D721Med (cell line): Measurements from ENCODE around the gene LUZP1.

Experiments used
- DNase-seq: peaks from one replicate; pipeline ENCODE4 v3.0.0; 2011; ENCODE audit warnings: low spot score; ENCODE audit not compliant: insufficient read length
- FAIRE-seq: peaks from 2 replicates; lab custom pipeline; 2011; peaks lifted over from hg19 to GRCh38; lab: Jason Lieb, UNC
- TF ChIP-seq, protein P1 (sequence below): IDR thresholded peaks from 2 replicates; pipeline ENCODE4 v1.5.1; 2012; ENCODE audit warnings: mild to moderate bottlenecking, control low read depth; ENCODE audit not compliant: insufficient read depth; ENCODE audit errors: missing control alignments

The LUZP1 gene

DNA sequence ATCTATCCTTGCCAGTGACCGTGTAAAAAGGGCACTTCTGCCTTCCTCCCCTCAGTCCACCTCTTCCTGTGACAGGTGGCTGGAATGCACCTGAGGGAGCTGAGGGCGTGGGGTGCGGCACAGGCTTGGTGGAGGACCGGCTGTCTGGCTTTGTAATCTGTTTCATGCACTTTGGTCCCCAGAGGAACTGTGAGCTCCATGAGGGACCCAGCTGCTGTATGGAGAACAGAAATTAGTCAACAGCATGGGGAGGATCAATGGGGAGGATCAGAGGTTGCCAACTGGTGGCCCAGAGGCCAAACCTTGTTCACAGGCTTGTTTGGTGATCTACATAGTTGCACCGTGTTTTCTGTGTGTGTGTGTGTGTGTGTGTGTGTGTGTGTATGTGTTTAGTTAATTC lies 19.0 kb upstream of the LUZP1 start:
- DNase-seq (no peak), FAIRE-seq (no peak)
- TF ChIP-seq, protein P1, sequence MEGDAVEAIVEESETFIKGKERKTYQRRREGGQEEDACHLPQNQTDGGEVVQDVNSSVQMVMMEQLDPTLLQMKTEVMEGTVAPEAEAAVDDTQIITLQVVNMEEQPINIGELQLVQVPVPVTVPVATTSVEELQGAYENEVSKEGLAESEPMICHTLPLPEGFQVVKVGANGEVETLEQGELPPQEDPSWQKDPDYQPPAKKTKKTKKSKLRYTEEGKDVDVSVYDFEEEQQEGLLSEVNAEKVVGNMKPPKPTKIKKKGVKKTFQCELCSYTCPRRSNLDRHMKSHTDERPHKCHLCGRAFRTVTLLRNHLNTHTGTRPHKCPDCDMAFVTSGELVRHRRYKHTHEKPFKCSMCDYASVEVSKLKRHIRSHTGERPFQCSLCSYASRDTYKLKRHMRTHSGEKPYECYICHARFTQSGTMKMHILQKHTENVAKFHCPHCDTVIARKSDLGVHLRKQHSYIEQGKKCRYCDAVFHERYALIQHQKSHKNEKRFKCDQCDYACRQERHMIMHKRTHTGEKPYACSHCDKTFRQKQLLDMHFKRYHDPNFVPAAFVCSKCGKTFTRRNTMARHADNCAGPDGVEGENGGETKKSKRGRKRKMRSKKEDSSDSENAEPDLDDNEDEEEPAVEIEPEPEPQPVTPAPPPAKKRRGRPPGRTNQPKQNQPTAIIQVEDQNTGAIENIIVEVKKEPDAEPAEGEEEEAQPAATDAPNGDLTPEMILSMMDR: no peak

DNA sequence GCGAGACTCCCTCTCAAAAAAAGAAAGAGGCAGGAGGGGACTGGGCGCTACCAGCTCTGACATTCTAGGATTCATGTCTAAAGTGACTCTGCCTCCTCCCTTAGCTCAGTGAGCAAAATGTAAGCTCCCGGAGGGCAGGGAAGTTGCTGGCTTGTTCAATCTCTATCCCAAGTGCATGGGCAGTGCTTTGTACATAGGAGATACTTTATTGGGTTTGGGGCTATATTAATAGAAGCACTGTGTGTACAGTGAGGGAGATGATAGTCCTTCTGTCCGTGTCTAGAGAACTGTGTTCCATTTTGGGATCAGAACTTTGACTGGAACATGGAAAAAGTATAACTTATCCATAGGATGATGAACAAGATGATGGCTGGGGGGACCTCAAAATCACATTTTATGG lies 16.7 kb upstream of the LUZP1 start:
- FAIRE-seq (no peak), DNase-seq (no peak)
- TF ChIP-seq, protein P1: no peak

DNA sequence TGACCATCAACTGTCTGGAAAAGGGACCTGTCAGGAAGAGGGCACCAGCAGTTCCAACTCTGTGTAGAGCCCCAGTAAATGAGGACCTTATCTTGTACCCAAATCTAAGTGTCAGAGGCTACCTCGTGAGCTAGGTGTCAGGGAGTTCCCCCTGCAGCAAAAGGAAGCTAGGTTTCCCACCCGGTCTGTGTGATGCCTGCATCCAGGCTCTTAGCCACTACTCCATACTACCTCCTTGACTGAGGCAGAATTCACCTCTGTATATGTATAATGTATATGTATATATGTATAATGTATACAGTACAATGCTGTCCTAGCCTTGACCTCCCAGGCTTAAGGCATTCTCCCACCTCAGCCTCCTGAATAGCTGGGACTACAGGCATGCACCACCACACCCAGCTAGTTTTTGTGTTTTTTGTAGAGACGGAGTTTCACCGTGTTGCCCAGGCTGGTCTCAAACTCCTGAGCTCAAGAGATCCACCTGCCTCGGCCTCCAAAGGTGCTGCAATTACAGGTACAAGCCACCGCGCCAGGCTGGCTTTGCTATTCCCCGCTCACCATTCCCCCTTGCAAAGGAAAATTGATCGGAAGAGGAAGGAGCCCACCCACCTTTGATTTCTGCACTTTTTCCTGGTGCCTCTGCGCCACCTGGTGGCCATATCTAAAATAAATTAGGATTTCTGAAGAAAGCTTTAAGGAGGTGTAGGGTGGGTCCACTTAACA lies 15.7 kb upstream of the LUZP1 start:
- TF ChIP-seq, protein P1: peak; percentile 76
- DNase-seq (no peak), FAIRE-seq (no peak)

DNA sequence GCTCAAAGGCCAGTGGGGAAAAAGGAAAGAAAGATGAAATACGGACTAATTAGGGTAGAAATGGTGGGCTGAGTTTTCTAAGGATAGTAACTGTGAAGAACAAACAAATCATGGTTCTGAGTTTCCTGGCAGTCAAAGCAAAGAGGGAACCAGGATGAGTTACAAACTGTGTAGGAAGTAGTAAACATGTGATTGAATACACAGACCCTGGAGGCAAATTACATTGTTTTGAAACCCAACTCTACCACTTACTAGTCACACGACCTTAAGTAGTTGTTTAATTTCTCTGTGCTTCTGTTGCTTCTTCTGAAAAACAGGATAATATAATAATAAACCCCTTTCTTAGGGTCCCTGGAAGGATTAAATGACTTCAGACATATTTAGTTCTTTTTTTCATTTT lies 11.2 kb upstream of the LUZP1 start:
- FAIRE-seq: no peak
- TF ChIP-seq, protein P1: no peak
- DNase-seq: no peak

DNA sequence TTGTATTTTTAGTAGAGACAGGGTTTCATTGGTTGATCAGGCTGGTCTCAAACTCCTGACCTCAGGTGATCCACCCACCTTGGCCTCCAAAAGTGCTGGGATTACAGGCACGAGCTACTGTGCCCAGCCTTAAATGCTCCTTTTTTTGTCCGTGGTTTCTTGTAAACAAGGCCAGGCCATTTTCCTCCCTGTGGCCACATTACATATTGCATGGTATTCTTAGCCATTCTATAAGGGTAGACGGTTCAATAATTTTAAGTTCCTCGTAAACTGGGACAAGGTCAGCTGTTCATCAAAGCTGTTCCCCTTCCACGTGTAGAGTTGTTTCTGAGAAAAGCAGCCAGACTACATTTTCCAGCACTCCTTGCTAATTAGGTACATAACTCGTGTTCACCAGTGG lies 10.3 kb upstream of the LUZP1 start:
- FAIRE-seq (no peak), DNase-seq (no peak)
- TF ChIP-seq, protein P1: no peak

DNA sequence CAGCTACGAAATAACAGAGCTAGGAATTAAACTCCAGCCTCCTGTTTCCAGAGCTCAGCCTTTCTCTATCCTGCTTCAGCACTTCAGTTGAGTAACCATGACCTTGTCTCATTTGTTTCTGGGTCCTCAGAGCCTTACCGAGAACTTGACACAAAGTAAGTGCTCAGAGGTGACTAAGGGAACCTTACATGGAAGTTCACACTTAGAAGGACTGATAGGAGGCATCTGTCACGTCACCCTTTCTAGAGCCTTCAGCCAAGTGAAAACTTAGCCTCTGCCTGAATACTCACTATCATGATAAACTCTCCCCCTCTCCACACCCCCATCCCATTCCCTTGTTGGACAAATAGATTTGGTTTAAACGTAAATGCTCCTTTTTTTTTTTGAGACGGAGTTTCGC lies 9.8 kb upstream of the LUZP1 start:
- FAIRE-seq (no peak), DNase-seq (no peak)
- TF ChIP-seq, protein P1: no peak
